ENCODE measurements around the gene SERPINA6. TPM values are rescaled to one million over a fixed set of nuclear protein-coding genes. Genes with fewer than 3 reads are reported as not detected.
A peak's percentile ranks its signal among the peaks of the same experiment; 100 is the strongest.

SERPINA6 gene
- total RNA-seq, 1 donor from 2014 or later: not detected

DNA sequence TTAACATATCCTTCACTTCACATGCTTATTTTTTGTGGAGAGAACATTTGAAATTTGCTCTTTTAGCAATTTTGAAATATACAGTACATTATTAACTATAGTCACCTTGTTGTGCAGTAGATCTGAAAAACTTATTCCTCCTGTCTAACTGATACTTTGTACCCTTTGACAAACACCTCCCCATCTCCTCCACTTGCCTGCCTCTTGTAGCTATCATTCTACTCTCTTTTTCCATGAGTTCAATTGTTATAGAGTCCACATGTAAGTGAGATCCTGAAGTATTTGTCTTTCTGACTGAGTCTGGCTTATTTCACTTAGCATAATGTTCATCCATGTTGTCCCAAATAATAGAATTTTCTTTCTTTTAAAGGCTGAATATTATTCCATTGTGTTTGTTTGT, 9.5 kb upstream of the SERPINA6 start:
- intact Hi-C loops (cut with DNase I): no loop called here
- ATAC-seq (ENCODE audit: poor library complexity): no peak

DNA sequence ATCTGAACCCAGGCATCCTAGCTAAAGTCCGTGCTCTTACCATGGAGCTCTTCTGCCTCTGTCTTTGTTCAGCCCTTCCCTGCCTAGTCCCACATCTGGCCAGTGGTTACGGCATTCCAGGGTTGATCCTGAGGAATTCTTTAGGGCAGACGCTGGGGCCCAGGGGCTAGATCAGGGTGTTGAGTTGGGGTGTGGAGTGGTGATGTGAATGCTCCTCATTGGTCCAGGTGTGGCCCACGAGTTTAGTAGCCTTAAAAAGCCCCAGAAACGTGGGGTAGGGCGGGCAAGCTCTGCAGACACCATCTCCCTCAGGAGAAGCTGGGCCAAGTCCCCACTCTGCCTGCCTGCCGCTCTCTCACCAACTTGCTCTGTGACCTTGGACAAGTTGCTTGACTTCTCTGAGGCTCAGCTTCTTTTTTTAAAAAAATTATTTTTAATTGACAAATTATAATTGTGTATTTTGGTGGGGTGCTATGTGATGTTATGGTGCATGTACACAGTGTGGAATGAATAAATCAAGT, 9.0 kb upstream of the SERPINA6 start:
- DNase-seq: no peak
- intact Hi-C loops (cut with DNase I): no loop called here
- no peak for ATAC-seq (ENCODE audit: poor library complexity)

More for the DNA sequence above, 9.5 kb upstream of the SERPINA6 start:
- DNase-seq: no peak

GRCh38 chr14:94331462-94331861, 8.3 kb upstream of the SERPINA6 start:
- no peak for DNase-seq
- ATAC-seq (ENCODE audit: poor library complexity): no peak
- intact Hi-C loops (cut with DNase I): no loop called here

DNA sequence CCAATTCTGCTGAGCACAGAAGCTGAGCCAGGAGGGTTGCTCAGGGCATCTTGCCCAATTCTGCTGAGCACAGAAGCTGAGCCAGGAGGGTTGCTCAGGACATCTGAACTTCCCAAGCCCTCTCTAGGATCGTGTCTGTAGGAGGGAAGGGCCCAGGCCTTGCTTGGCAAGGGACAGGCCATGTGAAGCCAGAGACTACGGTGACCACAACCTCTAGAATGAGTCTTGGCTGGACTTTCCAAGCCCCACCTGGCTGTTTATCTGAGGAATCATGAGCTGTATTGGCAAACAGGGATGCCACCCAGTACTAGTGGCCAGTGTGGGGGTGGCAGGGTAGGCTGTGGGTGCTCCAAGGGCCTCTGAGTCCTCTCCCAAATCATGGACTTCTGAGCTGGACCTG, 7.7 kb upstream of the SERPINA6 start:
- ATAC-seq (ENCODE audit: poor library complexity): no peak
- no peak for DNase-seq
- intact Hi-C loops (cut with DNase I): no loop called here

GRCh38 chr14:94330432-94330831, 7.3 kb upstream of the SERPINA6 start:
- intact Hi-C loops (cut with DNase I): no loop called here
- no peak for DNase-seq
- no peak for ATAC-seq (ENCODE audit: poor library complexity)

GRCh38 chr14:94329857-94330256, 6.7 kb upstream of the SERPINA6 start:
- ATAC-seq (ENCODE audit: poor library complexity) (no peak), DNase-seq (no peak)
- intact Hi-C loops (cut with DNase I): no loop called here

GRCh38 chr14:94328196-94328595, 5.1 kb upstream of the SERPINA6 start:
- DNase-seq: no peak
- intact Hi-C loops (cut with DNase I): no loop called here
- no peak for ATAC-seq (ENCODE audit: poor library complexity)

- ATAC-seq (ENCODE audit: poor library complexity) (no peak), DNase-seq (no peak)
- intact Hi-C loops (cut with DNase I): no loop called here
These were observed 1.5 kb downstream of the SERPINA6 start for GRCh38 chr14:94321421-94322271.

DNA sequence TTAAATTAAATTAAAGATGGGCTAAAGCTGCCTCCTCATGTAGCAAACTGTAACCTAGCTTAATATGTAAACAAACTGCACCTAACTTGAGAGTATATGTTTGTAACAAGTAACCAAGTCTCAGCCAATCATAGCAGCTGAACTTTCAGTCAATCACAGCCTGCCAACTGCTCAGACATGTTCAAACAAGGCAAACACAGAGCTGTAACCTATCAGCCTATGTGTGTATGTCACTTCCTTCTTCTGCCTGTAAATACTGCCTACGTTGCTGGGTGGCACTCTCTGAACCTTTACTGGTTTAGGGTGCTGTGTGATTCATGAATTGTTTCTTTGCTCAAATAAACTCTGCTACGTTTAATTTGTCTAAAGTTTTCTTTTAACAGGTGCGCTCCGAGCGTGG, 2.9 kb downstream of the SERPINA6 start:
- ATAC-seq (ENCODE audit: poor library complexity) (no peak), DNase-seq (no peak)
- intact Hi-C loops (cut with DNase I): no loop called here

- ATAC-seq (ENCODE audit: poor library complexity) (peak; percentile 88), DNase-seq (peak; percentile 57)
- intact Hi-C loops (cut with DNase I): no loop called here
These were observed 5.9 kb downstream of the SERPINA6 start for GRCh38 chr14:94317259-94317658.

DNA sequence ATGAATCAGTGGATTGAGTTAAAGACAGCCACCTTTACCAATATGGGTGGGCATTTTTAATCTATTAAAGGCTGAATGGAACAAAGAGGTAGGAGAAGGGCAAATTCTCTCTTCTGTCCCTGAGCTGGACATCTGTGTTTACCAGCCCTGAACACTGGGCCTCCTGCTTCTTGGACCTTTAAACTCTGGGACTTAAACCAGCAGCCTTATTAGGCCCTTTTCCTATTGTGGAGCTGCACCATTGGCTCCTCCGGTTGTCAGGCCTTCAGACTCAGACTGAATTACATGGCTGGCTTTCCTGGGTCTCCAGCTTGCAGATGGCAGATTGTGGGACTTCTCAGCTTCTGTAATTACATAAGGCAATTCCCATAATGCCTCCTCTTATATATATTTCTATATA, 6.4 kb downstream of the SERPINA6 start:
- ATAC-seq (ENCODE audit: poor library complexity): no peak
- intact Hi-C loops (cut with DNase I): no loop called here
- DNase-seq: no peak

- no peak for DNase-seq
- intact Hi-C loops (cut with DNase I): no loop called here
- no peak for ATAC-seq (ENCODE audit: poor library complexity)
These were observed 8.2 kb downstream of the SERPINA6 start for GRCh38 chr14:94314890-94315289.

GRCh38 chr14:94313991-94314655, 9.0 kb downstream of the SERPINA6 start:
- no peak for DNase-seq
- no peak for ATAC-seq (ENCODE audit: poor library complexity)
- intact Hi-C loops (cut with DNase I): no loop called here

DNA sequence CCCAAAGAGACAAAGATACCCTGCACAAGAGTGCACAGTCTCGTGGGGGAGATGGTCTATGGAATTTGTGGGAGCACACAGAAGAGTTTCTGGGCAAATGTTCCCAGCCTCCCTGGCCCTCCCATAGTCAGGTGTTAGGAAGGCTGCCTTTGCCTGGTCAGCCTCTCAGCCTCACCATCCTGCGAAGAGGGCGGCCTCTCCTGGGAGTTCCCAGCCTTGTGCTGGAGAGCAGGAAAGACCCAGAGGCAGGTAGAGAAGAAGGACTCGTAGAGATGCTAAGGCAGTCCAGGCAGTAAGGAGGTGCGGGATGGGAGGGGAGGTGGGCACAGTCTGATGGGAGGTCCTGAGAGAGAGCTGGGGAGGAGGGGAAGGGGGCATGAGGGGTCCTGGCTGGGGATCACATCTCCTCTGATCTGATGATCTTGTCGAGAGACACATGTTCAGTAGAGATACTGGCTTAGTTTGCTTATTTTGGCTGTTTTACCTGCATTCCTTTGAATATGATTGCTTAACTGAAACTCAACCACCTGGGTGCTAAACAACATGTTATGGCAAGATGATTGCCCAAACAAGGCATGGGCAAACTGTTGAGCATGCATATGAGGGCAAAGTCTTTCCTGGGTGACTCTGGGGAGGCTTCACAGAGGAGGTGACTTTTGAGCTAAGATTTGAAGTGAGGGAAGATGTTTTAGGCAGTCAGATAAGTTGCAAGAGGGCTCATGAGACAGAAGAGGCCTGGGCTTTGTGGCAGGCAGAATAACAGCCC, 10.5 kb downstream of the SERPINA6 start:
- intact Hi-C loops (cut with DNase I): no loop called here
- no peak for DNase-seq
- no peak for ATAC-seq (ENCODE audit: poor library complexity)

DNA sequence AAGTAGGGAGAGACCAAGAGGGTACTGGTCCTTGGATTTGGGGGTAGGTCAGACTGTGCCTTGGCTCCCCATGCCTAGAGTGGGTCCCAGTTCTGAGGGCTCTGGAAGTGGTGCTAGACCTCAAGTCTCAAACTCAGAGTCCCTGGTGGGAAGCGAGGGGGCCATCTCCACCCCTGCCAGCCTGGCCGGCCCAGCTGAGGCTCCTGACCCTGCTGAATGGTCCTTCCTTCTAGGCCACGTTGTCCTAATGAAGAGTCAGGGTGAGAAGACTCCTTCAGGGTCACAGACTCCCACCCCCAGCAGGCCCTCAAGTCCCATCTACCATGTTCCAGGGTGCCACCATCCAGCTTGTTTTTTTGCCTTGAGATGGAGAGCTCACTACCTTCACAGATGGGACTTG, 12.9 kb downstream of the SERPINA6 start:
- DNase-seq (no peak), ATAC-seq (ENCODE audit: poor library complexity) (no peak)
- intact Hi-C loops (cut with DNase I): no loop called here

GRCh38 chr14:94309721-94310120, 13.4 kb downstream of the SERPINA6 start:
- ATAC-seq (ENCODE audit: poor library complexity) (no peak), DNase-seq (no peak)
- intact Hi-C loops (cut with DNase I): no loop called here

DNA sequence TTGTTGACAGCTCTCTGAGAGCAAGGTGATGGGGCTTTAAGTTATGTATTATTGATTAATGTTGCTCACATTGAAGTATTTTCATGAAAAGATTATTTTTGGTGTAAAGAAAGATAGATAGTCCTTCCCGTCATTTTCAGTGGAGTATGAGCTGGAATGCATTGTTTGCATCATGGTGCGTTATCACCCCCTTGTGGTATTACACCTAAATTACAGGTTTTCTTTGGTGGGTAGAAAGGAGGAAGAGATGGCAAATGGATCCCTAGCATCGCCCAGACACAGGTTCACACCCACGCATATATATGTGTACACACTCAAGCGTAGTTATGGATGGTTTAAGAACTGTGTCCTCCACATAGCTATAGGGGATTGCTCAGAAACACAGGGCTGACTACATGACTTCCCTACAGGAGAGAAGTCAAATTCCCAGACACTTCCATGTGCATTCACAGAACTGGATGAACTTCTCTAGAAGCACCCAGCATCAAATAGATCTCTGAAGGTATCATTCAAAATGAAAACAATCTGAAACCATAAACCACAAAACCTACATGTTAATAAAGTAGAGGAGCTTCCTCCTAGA, 15.6 kb downstream of the SERPINA6 start:
- intact Hi-C loops (cut with DNase I): no loop called here
- DNase-seq (no peak), ATAC-seq (ENCODE audit: poor library complexity) (no peak)

DNA sequence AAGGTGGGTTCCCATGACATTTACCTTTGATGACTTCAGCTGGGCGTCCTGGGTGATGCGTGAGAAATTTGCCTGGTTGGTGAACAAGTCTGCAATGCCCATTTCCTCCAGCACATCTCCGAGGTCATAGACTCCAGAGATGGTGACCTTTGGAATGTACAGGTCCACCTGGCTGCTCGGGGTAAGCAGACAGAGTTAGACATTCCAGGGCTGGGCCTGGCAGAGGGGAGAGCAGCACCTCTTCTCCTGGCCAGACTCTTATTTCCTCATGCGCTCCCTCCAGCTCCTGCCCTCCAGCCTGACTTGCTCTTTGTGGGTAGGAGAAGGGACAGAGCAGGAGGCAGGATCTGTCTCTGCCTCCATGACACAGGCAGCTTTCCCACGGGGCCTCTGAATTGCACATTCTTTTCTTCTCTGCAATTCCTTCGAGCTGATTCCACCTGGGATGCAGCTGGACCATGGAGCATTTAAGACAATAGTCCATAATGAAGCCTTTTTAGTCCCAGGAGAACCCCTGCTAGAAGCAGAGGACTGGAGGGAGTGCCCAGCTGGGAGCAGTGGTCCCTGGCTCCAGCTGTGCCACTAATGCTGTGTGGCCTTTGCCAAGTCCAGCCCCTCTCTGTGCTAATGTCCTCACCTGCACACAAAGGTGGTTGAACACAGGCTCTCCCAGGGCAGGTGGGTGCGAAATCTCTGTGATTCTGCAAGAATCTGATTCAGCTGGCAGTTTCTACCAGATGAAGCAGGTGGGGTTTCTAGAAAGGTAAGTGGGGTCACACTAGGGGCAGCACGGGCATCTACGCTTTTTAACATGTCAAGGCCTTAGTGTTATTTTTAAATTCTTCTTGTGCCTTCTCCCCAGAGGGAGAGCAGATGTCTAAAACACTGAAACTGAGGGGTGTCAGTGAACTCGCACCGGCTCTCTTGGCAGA, 16.8 kb downstream of the SERPINA6 start:
- intact Hi-C loops (cut with DNase I): no loop called here
- DNase-seq (no peak), ATAC-seq (ENCODE audit: poor library complexity) (no peak)
